Iris pigment epithelial cell (primary cell): ENCODE data around the gene BAD.

Experiments used
- DNase-seq: peaks from one replicate; pipeline ENCODE4 v3.0.0-alpha.2; 2011; ENCODE audit warnings: low read depth

BAD gene

DNA sequence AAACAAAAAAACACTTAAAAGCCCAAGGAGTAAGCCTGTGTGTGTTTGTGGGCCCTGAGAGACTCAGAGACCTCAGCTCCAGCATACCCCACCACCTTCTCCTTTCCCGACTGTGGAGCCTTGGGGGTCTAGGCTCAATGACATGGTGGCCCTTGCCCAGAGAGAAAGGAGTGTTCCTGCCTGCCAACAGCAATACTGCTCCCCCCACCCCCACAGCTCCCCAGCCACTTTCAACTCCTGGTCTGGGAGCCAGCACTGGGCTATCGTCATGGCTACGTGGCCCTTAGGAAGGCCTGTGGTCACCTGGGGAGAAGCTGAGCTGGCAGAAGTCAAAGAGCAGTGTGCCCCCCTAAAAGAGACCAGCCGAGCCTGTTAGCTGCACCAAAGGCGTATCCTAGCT, 40.4 kb downstream of the BAD start:
- DNase-seq, result no peak

DNA sequence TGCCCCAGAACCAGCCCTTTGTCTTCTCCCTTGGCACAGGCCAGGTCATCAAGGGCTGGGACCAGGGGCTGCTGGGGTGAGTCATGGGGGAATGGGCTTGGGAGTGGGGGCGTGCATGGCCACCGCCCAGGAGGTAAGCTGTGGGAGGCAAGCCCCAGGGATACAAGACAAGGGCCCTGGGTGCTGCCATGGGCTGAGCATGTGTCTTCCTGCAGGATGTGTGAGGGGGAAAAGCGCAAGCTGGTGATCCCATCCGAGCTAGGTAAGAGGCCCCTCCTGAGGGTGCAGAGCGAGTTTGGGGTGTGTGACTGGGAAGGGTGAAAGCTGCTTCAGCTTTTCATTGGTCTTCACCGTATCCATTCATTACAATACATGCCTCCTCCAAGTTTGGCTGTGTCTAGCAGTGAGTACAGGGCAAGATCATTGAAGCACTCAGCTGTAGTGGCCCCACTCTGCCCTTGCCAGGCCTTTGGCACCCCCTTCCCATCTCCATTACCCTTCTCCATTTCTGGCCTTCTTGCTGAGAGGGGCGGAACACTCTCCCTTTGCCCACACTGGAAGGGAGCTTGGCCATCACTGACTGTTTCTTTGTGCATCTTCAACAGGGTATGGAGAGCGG, 41.1 kb downstream of the BAD start:
- DNase-seq, result no peak

DNA sequence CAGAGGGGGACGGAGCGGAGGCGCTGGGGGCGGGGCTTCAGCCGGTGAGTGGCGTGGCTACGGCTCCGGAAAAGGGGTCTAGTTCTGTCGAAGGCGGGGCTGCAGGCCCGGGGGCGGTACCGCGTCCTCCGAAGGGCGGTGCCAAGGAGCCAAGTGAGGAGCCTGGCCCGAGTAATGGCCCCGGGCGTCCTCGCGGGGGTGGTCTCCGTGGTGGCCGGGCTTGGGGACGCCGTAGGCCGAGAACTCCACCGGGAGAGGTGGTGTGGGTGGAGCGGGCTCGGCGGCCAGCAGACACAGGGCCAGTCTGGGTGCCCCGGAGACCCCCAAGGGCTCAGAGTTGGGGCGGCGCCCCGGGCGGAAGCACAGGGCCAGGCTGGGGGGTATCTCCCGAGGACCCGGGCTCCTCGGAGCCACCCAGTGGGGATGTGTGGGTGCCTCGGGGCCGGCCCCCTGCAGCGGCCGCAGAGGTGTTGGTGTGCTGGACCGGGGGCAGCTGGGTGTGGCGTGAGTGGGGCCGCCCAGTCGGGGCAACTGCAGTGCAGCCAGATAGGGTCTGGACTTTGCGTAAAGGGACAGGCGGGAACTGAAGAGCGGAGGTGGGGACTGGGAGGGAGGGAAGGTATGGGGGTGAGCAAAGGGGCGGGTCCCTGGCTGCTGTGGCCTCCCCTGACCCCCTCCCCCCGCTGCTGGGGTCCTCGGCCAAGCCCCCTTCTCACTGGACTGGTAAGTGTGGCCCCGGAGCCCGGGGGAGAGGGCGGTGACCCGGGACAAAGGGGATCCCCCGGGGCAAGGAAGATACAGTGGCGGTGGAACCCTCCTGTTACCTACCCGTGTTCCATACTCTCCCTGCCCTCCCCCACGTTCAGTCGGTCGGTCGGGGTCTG, 42.7 kb downstream of the BAD start:
- DNase-seq, result peak; percentile 42

DNA sequence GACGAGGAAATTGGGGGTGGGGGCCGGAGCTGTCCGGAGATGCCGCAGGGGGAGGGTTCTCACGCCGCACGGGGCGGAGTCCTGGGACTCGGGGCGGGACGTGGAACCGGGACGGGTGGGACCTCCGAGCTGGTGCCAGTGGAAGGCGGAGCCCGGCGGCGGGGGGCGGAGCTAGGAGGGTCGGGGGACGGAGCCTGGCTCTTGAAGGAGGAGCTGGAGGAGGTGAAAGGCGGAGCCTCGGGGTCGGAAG, 43.3 kb downstream of the BAD start:
- DNase-seq, result peak; percentile 99

DNA sequence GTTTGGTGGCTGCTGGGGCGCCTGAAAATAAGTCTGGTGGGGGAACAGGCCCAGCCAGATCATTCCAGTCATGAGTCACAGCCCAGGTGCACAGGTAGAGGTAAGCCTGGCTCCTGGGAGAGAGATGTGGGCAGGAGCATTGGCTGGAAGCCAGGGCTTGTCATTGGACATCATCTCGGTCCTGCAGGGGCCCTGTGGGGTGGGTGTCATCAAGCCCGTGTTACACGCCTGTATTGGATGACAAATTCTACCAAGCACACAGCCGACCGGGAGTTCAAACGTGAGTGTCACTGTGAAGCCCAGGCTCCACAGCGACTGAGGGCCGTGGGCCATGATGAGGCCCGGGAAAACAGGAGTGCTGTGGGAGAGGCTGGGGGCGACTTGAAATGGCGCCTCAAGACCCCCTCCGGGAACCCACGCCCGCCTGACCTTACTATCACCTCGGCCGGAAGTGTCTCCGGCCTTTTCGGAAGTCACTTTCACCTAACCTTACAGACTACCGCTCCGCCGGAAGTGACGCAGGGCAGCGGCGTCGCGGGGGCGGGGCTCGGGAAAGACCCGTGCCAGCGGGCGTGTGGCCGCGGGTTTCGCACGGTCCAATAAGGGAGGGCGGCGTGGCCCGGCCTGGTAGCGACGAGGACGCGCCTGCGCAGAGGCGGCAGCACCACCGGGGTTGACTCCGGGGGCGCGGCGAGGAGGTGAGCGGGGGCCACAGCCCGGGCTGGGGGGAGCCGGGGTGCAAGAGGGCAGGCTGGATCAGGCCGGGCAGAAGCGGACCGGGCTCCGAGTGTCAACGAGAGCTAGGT, 43.8 kb downstream of the BAD start, which contains the start of gene FKBP2:
Gene FKBP2 (plus strand): TSS at position 661 of the 806 bp plus-strand sequence. CDS start 1,293 bp downstream, outside the sequence.
- peak; percentile 97 for DNase-seq

DNA sequence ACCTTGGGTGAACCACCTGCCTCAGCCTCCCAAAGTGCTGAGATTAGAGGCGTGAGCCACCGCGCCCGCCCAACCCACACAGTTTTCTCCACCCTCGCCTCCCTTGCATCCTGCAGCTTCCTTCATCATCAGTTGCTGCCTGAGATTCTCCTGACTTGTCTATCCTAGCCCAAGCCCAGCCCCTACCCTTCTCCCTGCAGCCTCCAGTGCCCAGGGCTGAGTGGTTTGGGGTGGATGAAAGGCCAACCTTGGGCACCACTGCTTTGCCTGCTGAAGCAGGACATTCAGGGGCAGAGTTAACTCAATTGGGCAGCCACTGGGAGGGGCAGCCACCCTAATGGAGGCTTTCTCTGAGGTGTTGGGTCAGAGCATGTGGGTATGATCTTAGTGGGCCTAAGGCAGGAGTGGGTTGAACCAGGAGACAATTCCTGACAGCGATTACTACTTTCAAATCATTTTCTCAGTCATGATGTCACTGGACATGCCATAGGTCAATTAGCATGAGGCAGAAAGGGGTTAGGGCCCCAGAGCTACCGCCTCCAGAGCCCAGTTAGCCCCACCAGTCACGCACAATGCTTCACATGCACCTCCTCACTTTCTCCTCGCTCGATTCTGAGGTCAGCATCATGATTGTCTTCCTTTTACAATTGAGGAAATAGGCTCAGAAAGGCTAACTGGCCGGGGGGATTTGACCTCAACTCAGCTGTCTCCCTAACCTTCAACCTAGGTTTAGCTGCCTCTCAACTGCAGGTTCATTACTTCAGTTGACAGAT, 44.6 kb downstream of the BAD start:
- no peak for DNase-seq

DNA sequence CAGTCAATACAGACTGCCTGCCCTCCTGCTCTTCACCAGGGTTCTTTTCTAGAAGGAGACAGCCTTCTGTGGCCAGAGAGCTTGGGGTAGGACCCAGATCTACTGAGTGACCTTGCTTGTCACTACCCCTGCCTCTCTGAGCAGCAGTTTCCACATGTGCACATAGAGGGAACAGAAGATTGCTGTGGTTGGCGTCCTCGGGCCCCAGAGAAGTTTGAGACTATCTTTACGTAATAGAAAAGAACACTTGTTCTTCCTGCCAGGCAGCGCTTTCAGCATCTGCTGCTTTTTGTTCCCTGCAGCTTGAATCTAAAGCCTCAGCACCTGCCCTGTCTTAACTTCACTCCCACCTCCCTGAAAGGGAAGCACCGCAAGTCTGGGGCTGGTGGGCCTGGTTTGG, 45.5 kb downstream of the BAD start:
- DNase-seq, result no peak

DNA sequence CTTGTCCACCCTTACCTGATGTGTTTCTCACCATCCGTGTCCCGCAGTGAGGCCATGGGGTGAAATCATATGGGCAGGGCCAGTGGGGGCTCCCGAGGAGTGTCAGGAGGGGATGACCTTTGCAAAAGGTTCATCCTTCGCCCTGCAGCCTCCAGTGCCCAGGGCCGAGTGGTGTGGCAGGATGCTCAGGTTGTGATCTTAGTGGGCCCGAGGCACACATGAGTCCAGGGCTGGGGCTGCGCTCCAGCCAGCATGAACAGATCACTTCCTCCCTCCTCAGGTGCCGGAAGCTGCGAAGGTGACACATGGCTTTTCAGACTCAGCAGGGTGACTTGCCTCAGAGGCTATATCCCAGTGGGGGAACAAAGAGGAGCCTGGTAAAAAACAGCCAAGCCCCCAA, 46.4 kb downstream of the BAD start:
- no peak for DNase-seq

DNA sequence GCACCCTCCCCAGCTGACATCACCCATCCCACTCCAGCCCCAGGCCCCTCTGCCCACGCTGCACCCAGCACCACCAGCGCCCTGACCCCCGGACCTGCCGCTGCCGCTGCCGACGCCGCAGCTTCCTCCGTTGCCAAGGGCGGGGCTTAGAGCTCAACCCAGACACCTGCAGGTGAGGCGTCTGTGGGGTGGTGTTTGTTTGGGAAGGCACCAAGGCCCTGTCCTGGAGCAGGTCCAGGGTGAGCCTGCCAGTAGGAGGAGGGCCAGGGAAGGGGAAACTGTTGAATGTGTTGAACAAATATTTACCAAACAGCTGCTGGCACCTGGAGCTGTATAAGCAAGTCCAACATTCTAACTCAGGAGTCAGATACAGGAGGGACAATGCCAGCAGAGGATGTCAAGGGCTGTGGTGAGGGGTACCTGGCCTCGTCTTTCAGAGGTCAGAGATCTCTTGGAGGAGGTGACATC, 46.9 kb downstream of the BAD start:
- DNase-seq, result no peak

DNA sequence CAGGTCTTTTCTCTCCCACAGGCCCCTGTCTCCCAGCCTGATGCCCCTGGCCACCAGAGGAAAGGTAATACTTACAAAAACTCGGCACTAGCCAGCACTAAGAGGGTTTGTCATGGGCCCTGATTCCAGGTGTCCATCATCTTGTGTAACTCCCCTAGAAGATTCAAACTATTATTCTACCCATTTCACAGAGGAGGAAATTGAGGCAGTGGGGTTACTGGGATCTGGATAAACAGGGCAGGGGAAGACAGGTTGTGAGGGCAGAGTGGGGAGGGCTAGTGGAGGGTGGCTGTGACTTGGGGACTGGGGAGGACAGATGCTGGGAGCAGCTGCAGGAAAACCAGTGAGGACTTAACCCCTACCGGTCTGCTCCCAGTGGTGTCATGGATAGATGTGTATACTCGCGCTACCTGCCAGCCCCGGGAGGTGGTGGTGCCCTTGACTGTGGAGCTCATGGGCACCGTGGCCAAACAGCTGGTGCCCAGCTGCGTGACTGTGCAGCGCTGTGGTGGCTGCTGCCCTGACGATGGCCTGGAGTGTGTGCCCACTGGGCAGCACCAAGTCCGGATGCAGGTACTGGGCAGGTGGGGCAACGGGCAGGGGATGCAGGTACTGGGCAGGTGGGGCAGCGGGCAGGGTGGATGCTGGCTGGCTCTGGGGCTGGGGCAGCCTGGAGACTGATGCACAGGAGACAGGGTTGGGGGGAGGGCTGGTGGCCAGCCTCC, 48.9 kb downstream of the BAD start:
- no peak for DNase-seq

DNA sequence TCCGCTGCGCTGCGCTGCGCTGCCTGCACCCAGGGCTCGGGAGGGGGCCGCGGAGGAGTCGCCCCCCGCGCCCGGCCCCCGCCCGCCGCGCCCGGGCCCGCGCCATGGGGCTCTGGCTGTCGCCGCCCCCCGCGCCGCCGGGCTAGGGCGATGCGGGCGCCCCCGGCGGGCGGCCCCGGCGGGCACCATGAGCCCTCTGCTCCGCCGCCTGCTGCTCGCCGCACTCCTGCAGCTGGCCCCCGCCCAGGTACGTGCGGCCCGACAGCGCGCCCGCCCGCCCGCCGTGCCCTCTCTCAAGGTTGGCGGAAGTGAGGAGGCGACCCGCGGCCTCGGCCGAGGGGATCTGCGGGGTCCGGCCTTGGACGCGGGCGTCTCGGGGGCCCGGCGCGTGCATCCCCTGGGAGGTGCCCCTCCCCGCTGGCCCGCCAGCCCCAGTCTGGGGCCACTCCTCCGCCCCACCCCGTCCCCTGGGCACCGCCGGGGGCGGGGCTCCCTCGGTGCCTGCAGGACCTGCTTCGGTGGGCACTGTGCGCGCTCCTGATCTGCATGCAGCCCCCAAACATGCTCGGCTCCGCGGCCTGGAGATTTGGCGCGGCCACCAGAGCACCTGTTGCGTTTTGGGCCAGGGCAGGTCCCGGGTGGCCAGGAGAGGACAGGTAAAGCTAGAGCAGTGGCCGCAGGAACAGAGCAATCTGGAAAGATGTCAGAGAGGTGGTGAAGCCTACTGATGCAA, 49.7 kb downstream of the BAD start:
- DNase-seq, result no peak

DNA sequence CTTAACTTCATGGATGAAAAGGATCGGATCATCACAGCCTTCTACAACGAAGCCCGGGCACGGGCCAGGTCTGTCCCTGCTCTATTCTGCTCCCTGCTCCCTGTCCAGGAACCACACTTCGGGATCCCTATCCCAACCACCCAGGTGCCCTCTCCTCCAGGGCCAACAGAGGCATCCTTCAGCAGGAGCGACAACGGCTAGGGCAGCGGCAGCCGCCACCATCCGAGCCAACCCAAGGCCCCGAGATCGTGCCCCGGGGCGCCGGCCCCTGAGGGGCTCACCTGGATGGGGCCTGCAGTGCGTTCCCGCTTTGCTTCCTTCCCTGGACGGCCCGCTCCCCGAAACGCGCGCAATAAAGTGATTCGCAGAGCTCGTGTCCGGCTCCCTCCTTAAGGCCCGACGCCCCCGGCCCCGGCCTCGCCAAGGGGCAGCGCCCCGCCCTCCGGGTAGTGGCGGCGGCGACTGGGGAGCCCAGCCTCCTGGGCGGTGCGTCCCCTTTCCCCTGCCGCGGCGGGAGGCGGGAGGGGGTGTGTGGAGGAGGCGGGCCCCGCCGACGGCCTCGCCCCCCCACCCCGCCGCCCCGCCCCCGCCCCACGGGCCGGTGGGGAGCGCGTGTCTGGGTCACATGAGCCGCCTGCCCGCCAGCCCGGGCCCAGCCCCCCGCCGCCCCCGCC, 50.4 kb downstream of the BAD start, which contains the start of gene VEGFB:
Gene VEGFB (plus strand): TSS at position 672 of the 674 bp plus-strand sequence. CDS start 250 bp downstream, outside the sequence.
- DNase-seq, result no peak

DNA sequence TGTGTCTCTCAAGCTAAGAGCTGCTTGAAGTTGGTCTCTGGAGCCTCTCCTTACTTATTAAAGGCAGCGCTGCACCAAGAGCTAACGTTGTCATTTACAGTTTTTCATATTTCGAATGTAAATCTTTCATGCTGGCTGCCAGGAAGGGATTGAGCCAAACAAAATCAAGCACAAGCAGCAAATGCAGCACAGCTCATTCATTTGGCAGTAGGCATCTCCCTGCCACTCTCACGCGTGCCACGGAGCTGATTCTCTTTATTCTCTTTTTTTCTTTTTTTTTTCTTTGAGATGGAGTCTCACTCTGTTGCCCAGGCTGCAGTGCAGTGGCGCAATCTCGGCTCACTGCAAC, 51.5 kb downstream of the BAD start:
- no peak for DNase-seq

DNA sequence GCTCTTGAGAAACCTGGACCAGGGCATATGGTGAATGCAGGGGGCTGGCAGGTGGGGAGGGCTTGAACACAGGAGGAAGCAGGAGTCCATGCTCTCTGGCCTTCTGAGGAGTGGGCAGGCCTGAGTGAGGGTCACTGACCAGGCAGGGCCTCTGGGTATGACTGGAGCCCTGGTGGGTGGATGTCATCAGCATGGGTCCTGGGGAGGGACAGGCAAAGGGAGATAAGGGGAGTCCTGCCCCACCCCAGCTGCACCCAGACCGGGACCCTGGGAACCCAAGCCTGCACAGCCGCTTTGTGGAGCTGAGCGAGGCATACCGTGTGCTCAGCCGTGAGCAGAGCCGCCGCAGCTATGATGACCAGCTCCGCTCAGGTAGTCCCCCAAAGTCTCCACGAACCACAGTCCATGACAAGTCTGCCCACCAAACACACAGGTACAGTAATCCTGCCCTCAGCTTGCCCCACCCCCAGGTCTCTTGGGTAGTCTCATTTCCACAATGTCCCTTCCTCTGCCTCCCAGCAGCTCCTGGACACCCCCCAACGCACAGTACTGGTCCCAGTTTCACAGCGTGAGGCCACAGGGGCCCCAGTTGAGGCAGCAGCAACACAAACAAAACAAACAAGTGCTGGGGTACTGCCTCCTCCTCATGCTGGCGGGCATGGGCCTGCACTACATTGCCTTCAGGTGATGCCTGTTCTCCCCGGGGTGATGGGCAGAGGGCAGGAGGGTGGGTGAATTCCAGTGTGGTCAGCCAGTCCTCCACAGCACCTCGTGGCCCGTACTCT, 52.1 kb downstream of the BAD start:
- DNase-seq, result no peak

DNA sequence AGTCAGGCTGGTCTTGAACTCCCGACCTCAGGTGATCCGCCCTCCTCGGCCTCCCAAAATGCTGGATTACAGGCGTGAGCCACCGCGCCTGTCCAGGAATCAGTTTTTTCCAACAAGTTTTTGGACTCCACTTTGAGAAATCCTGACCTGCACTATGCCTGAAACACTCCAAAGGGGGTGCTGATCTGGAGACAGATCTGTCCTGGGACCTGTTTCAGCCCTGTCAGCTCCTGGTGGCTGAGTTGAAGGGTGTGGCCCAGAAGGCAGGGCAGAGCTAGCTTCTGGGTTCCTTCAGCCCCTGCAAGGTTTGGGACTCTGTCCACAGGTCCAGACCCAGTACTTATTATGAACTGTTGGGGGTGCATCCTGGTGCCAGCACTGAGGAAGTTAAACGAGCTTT, 52.9 kb downstream of the BAD start:
- no peak for DNase-seq

DNA sequence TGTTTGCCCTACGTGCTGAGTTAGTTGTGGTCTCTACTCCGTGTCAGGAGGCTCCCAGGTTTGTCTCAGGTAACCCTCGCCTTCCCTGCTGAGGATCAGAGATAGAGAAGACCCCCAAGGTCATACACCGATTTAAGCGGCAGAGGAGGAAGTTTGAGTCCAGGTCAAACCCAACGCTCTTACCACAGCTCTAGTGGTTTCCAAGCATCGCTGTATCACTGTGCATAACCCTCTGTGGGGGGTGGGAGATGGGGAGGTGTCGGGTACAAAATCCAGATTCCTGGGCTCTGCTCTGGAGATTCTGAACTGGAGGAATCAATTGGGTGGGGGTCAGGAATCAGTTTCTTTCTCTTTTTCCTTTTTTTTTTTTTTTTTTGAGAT, 53.5 kb downstream of the BAD start:
- no peak for DNase-seq

DNA sequence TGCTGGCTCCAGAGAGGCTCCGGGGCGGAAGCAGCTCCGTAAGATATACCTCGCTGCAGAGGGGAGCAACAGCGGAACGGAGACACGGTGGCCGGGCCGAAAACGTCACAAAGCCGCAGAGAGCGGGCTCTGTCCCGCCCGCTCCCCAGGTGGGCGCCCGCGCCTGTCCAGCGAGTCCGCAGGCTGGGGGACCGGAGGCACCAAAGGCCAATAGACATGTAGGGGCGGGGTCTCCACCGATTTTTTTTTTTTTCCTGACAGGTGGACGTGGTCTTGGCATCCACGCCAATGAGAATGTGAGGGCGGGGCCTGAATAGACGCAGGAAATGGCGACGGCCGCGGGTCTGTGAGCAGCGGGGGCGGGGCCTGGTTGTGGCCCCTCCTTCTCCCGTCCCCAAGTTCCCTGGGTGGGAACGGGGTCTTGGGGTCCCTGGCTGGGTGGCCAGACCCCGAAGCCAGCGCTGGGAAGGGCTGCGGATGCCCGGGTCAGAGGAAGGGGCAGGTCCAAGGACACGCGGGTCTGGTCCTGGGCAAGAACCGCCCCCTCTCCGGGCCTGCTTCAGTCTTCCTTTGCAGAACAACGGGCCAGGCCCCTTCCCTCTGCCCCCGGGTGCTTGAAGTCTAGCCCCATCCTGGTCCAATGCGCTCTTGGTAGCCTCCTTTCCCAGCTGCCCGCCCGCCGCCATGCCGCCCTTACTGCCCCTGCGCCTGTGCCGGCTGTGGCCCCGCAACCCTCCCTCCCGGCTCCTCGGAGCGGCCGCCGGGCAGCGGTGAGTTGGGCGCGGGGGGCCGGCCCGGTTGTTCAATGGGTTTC, 54.1 kb downstream of the BAD start, which contains the start of gene DNAJC4:
Gene DNAJC4 (plus strand): TSS at position 378 of the 814 bp plus-strand sequence. CDS start 307 bp downstream, at position 685.
- peak; percentile 87 for DNase-seq

DNA sequence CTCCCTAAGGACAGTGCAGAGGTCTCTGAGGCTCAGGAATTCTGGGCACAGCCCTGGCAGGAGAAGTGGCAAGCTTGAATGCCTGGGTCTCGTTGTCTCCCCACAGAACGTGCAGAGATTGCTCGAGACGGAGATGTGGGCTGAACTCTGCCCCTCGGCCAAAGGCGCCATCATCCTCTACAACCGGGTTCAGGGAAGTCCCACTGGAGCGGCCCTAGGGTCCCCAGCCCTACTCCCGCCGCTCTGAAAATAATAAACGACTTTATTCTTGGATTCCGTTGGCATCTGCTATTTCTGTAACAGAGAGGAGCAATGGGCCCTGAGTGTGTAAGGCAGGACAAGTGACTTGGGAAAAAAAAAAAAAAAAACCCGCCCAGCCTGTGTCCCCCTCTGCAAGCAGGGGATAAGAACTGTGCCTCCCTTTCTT, 54.7 kb downstream of the BAD start:
- no peak for DNase-seq
